Measurements from ENCODE around the gene PEX6.
"Not testable (repeated sequence)": the region's sequence is repeated elsewhere in the genome, so short reads cannot be mapped to it uniquely, and the experiment has no call there.

PEX6 gene

GRCh38 chr6:42998205-42998604 is 19.2 kb upstream of the PEX6 start:
- not testable (repeated sequence) for DNase-seq

- no peak for DNase-seq
These were observed 17.5 kb upstream of the PEX6 start for GRCh38 chr6:42996513-42996912.

- no peak for DNase-seq
These were observed 14.5 kb upstream of the PEX6 start for GRCh38 chr6:42993445-42993844.

GRCh38 chr6:42989923-42990322 is 10.9 kb upstream of the PEX6 start:
- DNase-seq, result no peak

GRCh38 chr6:42988486-42989020 is 9.6 kb upstream of the PEX6 start:
- no peak for DNase-seq

GRCh38 chr6:42987533-42988451 is 8.8 kb upstream of the PEX6 start:
- DNase-seq, result no peak

GRCh38 chr6:42984924-42985475 is 6.0 kb upstream of the PEX6 start:
- DNase-seq, result no peak

- DNase-seq, result peak; percentile 98
These were observed 5.3 kb upstream of the PEX6 start, which contains the start of gene PPP2R5D for GRCh38 chr6:42984001-42984923. PPP2R5D (plus strand) TSS chr6:42984570; CDS start chr6:42984678, 108 bp downstream.

- DNase-seq, result no peak
These were observed 2.9 kb upstream of the PEX6 start for GRCh38 chr6:42981836-42982235.

- no peak for DNase-seq
These were observed 669 bp upstream of the PEX6 start for GRCh38 chr6:42979523-42980177.

- DNase-seq, result no peak
These were observed 518 bp downstream of the PEX6 start for GRCh38 chr6:42978487-42978838.

- no peak for DNase-seq
These were observed 4.0 kb downstream of the PEX6 start for GRCh38 chr6:42974919-42975505.

- DNase-seq, result no peak
These were observed 5.1 kb downstream of the PEX6 start for GRCh38 chr6:42973926-42974325.

- DNase-seq, result no peak
These were observed 7.1 kb downstream of the PEX6 start for GRCh38 chr6:42971746-42972327.

- DNase-seq, result no peak
These were observed 7.9 kb downstream of the PEX6 start for GRCh38 chr6:42970871-42971612.

GRCh38 chr6:42969934-42970333 is 9.0 kb downstream of the PEX6 start:
- DNase-seq, result no peak

- DNase-seq, result no peak
These were observed 9.6 kb downstream of the PEX6 start for GRCh38 chr6:42969431-42969830.

GRCh38 chr6:42968783-42969182 is 10.2 kb downstream of the PEX6 start:
- DNase-seq, result no peak

GRCh38 chr6:42968126-42968701 is 10.8 kb downstream of the PEX6 start:
- DNase-seq, result no peak

GRCh38 chr6:42967228-42967627 is 11.8 kb downstream of the PEX6 start:
- DNase-seq, result no peak

GRCh38 chr6:42966571-42966970 is 12.4 kb downstream of the PEX6 start:
- DNase-seq, result no peak

All from CD4-positive, alpha-beta T cell treated with Interferon gamma for 1 hour (primary cell).